GM12878 (cell line): ENCODE data around the gene REEP3.

Experiments
- ASH2L ChIP-seq: fragments of 300-600, 200-600 bp; sonication (generic); IDR thresholded peaks from 2 replicates; pipeline ENCODE4 v1.6.1; 2017; ENCODE audit warnings: low read depth, mild to moderate bottlenecking, borderline replicate concordance
- BCL11A ChIP-seq: IDR thresholded peaks from 2 replicates; pipeline ENCODE4 v1.6.1; 2011; ENCODE audit warnings: low read depth, low read length
- CHD1 ChIP-seq: IDR thresholded peaks from 2 replicates; pipeline ENCODE4 v1.6.1; 2012; ENCODE audit warnings: low read depth, low read length, improper control_type of control experiment
- CTCF ChIP-seq, 3 experiments: IDR thresholded peaks in 2 of 3; conservative IDR thresholded peaks in 1 of 3; 2 replicates each; pipeline ENCODE4 v1.5.1; 2011; ENCODE audit warnings: low read depth in 3 of 3, low read length in 3 of 3, mild to moderate bottlenecking in 3 of 3, control low read depth in 2 of 3, moderate library complexity in 2 of 3, inconsistent platforms in 1 of 3, mixed read lengths in 1 of 3; ENCODE audit not compliant: control insufficient read depth in 2 of 3, insufficient read depth in 1 of 3; ENCODE audit errors: extremely low read depth in 1 of 3
- E2F4 ChIP-seq: IDR thresholded peaks from 2 replicates; pipeline ENCODE4 v1.6.1; 2012; ENCODE audit warnings: low read depth, low read length, improper control_type of control experiment
- ESRRA ChIP-seq: IDR thresholded peaks from 2 replicates; pipeline ENCODE4 v1.6.1; 2012; ENCODE audit warnings: mild to moderate bottlenecking, low read length, improper control_type of control experiment
- ETV6 ChIP-seq, 2 experiments: fragments of 450-650 bp in 1 of 2; IDR thresholded peaks in 1 of 2; conservative IDR thresholded peaks in 1 of 2; 2 replicates each; pipeline ENCODE4 v1.6.1; 2014; ENCODE audit warnings: antibody characterized with exemption in 1 of 2, borderline replicate concordance in 1 of 2, low read depth in 1 of 2, mild to moderate bottlenecking in 1 of 2, moderate library complexity in 1 of 2
- EZH2 ChIP-seq: IDR thresholded peaks from 2 replicates; pipeline ENCODE4 v1.6.1; 2012; ENCODE audit warnings: low read depth, mild to moderate bottlenecking, control low read depth, inconsistent platforms, low read length, borderline replicate concordance; ENCODE audit not compliant: control insufficient read depth
- HDGF ChIP-seq: fragments of 450-650 bp; IDR thresholded peaks from 2 replicates; pipeline ENCODE4 v1.6.1; 2016; ENCODE audit warnings: antibody characterized with exemption
- POLR2A ChIP-seq: IDR thresholded peaks from 2 replicates; pipeline ENCODE4 v1.6.1; 2011; ENCODE audit warnings: low read depth, mild to moderate bottlenecking, low read length
- POLR2AphosphoS5 ChIP-seq: IDR thresholded peaks from 2 replicates; pipeline ENCODE4 v1.6.1; 2011; ENCODE audit warnings: mild to moderate bottlenecking, low read length, inconsistent platforms
- SMAD1 ChIP-seq: fragments of 450-650 bp; IDR thresholded peaks from 2 replicates; pipeline ENCODE4 v1.6.1; 2018; ENCODE audit warnings: mild to moderate bottlenecking, low read depth; ENCODE audit not compliant: partially characterized antibody

GRCh38 chr10:63630931-63631680, 109.9 kb downstream of the REEP3 start:
- no peak for TF ChIP-seq SMAD1
- no peak for TF ChIP-seq CHD1
- no peak for TF ChIP-seq E2F4
- TF ChIP-seq ESRRA = no peak
- TF ChIP-seq POLR2AphosphoS5 = no peak
- no peak for TF ChIP-seq HDGF
- no peak for TF ChIP-seq ASH2L
- TF ChIP-seq BCL11A = no peak
- no peak for TF ChIP-seq POLR2A
- TF ChIP-seq ETV6 (conservative IDR thresholded peaks at IDR 0.05 in 1 of 2, IDR thresholded peaks at IDR 0.05 in 1 of 2; ENCODE audit: borderline replicate concordance in 1 of 2, low read depth in 1 of 2) = no peak
- no peak for TF ChIP-seq CTCF (IDR thresholded peaks at IDR 0.05 in 2 of 3, conservative IDR thresholded peaks at IDR 0.05 in 1 of 3; ENCODE audit: control insufficient read depth in 2 of 3, extremely low read depth in 1 of 3, insufficient read depth in 1 of 3, low read depth in 3 of 3, low read length in 3 of 3)
- TF ChIP-seq EZH2 = no peak
